Tibial nerve (tissue), 4 donors: ENCODE results near the gene RFFL. TPM values are rescaled to one million over a fixed set of nuclear protein-coding genes. Genes with fewer than 3 reads are reported as not detected.
"Not testable (repeated sequence)": the region's sequence is repeated elsewhere in the genome, so short reads cannot be mapped to it uniquely, and the experiment has no call there.

Source experiments
- DNase-seq, 2 donors: peaks; one replicate each; pipeline ENCODE4 v3.0.0-alpha.2; 2019; ENCODE audit warnings: low spot score in 2 of 2
- H3K27ac ChIP-seq, 4 donors: fragments of 200-600 bp; sonication (generic) in 3 of 4; one replicate each; pipeline ENCODE4 v1.5.1; 2017 to 2019; ENCODE audit warnings: mild to moderate bottlenecking in 1 of 4
- H3K27me3 ChIP-seq, 2 donors: fragments of 200-600 bp; sonication (generic) in 1 of 2; one replicate each; pipeline versions ENCODE4 v1.5.1 to v1.6.0; 2017 to 2019
- H3K36me3 ChIP-seq, 3 donors: fragments of 200-600 bp; sonication (generic); one replicate each; pipeline ENCODE4 v1.5.1; 2018 to 2019
- H3K4me1 ChIP-seq, 4 donors: fragments of 200-600 bp; sonication (generic) in 3 of 4; one replicate each; pipeline ENCODE4 v1.5.1; 2017 to 2019
- H3K4me3 ChIP-seq, 4 donors: fragments of 200-600 bp; sonication (generic) in 3 of 4; one replicate each; pipeline ENCODE4 v1.5.1; 2017 to 2019; ENCODE audit warnings: mild to moderate bottlenecking in 1 of 4, moderate library complexity in 1 of 4
- H3K9me3 ChIP-seq, 4 donors: fragments of 200-600 bp; sonication (generic) in 3 of 4; one replicate each; pipeline ENCODE4 v1.5.1; 2017 to 2019
- CTCF ChIP-seq, 5 experiments: fragments of 200-600 bp in 3 of 5; fragments of 450-650 bp in 2 of 5; sonication (generic) in 3 of 5; IDR thresholded peaks; one replicate each; pipeline ENCODE4 v1.5.1; 2016 to 2019; ENCODE audit warnings: antibody characterized with exemption in 5 of 5, mild to moderate bottlenecking in 3 of 5, moderate library complexity in 2 of 5
- EP300 ChIP-seq, 2 donors: sonication (generic); formaldehyde crosslinking; IDR thresholded peaks; one replicate each; pipeline ENCODE4 v1.6.1; 2017; ENCODE audit warnings: antibody characterized with exemption in 2 of 2, mild to moderate bottlenecking in 1 of 2
- POLR2A ChIP-seq, 2 donors: fragments of 450-650 bp; IDR thresholded peaks; one replicate each; pipeline ENCODE4 v1.6.1; 2017; ENCODE audit warnings: antibody characterized with exemption in 2 of 2, mild to moderate bottlenecking in 2 of 2, moderate library complexity in 2 of 2
- WGBS, 2 donors: methylation state at CpG; one replicate each; pipeline ENCODE4 v1.1.5; 2018; 5-methylcytosine and 5-hydroxymethylcytosine counted together
- total RNA-seq, 4 donors: library from RNA; depleted of rRNA; stranded (reverse); fragments of >200 nt; gene quantifications; one replicate each; pipeline ENCODE4 v1.1.0, GENCODE V29; 2016

Gene RFFL
- total RNA-seq, 4 donors from 2014 or later: 10.8 to 41.3 (median 17.2) TPM

DNA sequence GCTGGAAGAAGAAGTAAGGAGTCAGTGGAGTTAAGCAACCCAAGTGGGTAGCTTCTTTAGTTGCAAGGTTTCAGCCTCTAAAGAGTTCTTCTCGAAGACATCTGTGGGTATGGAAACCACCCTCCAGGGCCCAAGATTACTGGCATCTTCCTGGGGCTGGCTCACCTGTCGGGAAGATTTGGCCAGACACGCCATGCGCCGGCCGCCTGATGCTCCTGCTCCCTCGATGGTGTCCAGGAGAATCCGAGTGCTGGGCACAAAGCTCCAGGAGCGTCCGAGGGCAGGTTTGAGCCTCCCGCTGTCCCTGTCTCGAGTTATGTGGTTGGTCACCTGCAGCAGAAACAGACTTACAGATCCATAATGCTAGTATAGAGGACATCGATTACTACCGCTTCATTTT is 37.5 kb upstream of the RFFL start:
- DNase-seq: no peak
- Histone ChIP-seq H3K27me3 (no peaks in the 10 kb centered on the region), H3K4me1 (no peaks in the 10 kb centered on the region), H3K27ac (no peak overlapping the region), H3K36me3 (peaks cover 0 to 83% (median 0%) of the 10 kb centered on the region in 3 donors), H3K9me3 (no peaks in the 10 kb centered on the region), H3K4me3 (no peak overlapping the region)
- 93 to 95% methylated on average over 12 to 14 of the region's 14 CpGs for WGBS, 2 donors
- TF ChIP-seq POLR2A (IDR thresholded peaks at IDR 0.05) (no peak), CTCF (IDR thresholded peaks at IDR 0.05) (no peak), EP300 (IDR thresholded peaks at IDR 0.05) (no peak)

GRCh38 chr17:35099908-35100307 is 36.4 kb upstream of the RFFL start:
- TF ChIP-seq EP300 (IDR thresholded peaks at IDR 0.05) (no peak), CTCF (IDR thresholded peaks at IDR 0.05) (no peak), POLR2A (IDR thresholded peaks at IDR 0.05) (no peak)
- Histone ChIP-seq H3K36me3 (peaks cover 0 to 72% (median 0%) of the 10 kb centered on the region in 3 donors), H3K4me3 (no peak overlapping the region), H3K27me3 (no peaks in the 10 kb centered on the region), H3K4me1 (no peaks in the 10 kb centered on the region), H3K9me3 (no peaks in the 10 kb centered on the region), H3K27ac (no peak overlapping the region)
- 81 to 85% methylated on average over 3 of the region's 3 CpGs for WGBS, 2 donors
- no peak for DNase-seq

DNA sequence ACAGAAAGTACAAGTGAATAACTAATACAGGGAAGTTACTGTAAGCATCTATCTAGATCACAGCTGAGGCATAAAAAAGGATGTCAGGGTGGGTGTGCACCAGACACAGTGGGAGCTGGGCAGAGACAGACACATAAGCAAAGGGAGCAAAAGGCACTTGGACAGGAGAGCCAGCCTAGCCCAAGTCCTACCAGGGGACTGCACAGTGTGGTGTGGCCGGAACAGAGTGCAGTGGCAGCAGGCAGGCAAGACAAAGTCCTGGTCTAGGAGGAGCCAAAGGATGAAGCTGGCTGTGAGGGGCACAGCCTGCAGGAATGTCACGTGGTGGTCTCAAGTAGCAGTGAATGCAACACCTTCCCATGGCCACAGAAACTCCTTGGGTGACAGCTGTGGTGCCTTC is 34.3 kb upstream of the RFFL start:
- Histone ChIP-seq H3K4me3 (no peak overlapping the region), H3K36me3 (peaks cover 0 to 51% (median 0%) of the 10 kb centered on the region in 3 donors), H3K9me3 (no peaks in the 10 kb centered on the region), H3K27ac (no peak overlapping the region), H3K27me3 (no peaks in the 10 kb centered on the region), H3K4me1 (no peaks in the 10 kb centered on the region)
- 84 to 88% methylated on average over 2 of the region's 2 CpGs for WGBS, 2 donors
- TF ChIP-seq CTCF (IDR thresholded peaks at IDR 0.05): no peak
- no peak for TF ChIP-seq EP300 (IDR thresholded peaks at IDR 0.05)
- no peak for DNase-seq

DNA sequence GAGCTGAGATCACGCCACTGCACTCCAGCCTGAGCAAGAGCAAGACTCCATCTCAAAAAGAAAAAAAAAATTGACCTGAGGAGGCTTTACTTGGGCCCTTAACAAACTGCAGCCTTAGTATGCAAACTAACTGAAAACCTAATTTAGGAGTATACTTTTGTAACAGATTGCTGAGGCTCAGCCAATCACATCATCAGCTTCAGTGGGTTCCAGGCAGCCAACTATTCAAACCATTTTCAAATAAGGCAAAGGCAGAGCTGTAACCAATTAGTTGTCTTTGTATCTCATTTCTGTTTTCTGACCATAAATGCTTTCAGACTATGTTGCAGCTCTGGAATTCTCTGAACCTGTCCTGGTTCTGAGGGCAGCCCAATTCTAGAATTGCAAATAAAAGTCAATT is 32.2 kb upstream of the RFFL start:
- H3K27me3 ChIP-seq: no peaks in the 10 kb centered on the region
- H3K36me3 ChIP-seq: peaks cover 0 to 32% (median 0%) of the 10 kb centered on the region in 3 donors
- no peaks in the 10 kb centered on the region for H3K4me1 ChIP-seq
- 100% methylated on average over 1 of the region's 1 CpG for WGBS, 2 donors
- no peak overlapping the region for H3K4me3 ChIP-seq
- TF ChIP-seq EP300 (IDR thresholded peaks at IDR 0.05): no peak
- no peak overlapping the region for H3K27ac ChIP-seq
- no peak for DNase-seq
- H3K9me3 ChIP-seq: no peaks in the 10 kb centered on the region

DNA sequence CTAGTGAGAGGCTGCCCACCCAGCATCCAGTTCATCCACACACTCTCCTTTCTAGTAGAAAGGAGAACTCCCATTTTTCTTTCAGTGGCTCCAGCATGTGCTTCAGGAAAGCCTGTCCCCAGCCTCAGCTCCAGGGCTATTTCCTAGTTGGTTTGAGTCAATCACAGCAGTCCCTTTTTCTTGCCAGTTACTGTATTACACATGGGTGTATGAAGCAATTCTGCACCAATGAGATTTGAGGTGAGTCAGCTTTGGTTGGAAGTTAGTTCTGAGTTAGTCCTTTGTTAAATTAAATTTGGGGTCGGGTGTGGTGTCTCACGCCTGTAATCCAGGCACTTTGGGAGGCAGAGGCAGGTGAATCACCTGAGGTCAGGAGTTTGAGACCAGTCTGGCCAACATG is 31.4 kb upstream of the RFFL start:
- peaks cover 0 to 24% (median 0%) of the 10 kb centered on the region in 3 donors for H3K36me3 ChIP-seq
- H3K27ac ChIP-seq: no peak overlapping the region
- no peaks in the 10 kb centered on the region for H3K27me3 ChIP-seq
- WGBS, 2 donors: 59 to 74% methylated on average over 2 of the region's 2 CpGs
- H3K9me3 ChIP-seq: no peaks in the 10 kb centered on the region
- no peak for DNase-seq
- H3K4me3 ChIP-seq: no peak overlapping the region
- peaks cover 0 to 1% (median 0%) of the 10 kb centered on the region in 4 donors for H3K4me1 ChIP-seq
- TF ChIP-seq EP300 (IDR thresholded peaks at IDR 0.05) (no peak), POLR2A (IDR thresholded peaks at IDR 0.05) (no peak), CTCF (IDR thresholded peaks at IDR 0.05) (no peak)

GRCh38 chr17:35090707-35091106 is 27.2 kb upstream of the RFFL start:
- H3K27ac ChIP-seq, DNase-seq, H3K36me3 ChIP-seq, H3K9me3 ChIP-seq, H3K4me3 ChIP-seq, H3K27me3 ChIP-seq: not testable (repeated sequence)
- 87% methylated on average over 11 of the region's 11 CpGs for WGBS, 2 donors
- H3K4me1 ChIP-seq: peaks cover 0 to 23% (median 9%) of the 10 kb centered on the region in 4 donors
